H1 (cell line): ENCODE results near the gene CD300A. TPM values are rescaled to one million over a fixed set of nuclear protein-coding genes. Genes with fewer than 3 reads are reported as not detected.

ENCODE experiments used
- CTCF ChIA-PET: fragments of 300-600 bp; sonication (Branson Sonifier 250); formaldehyde crosslinking; loops from one replicate; lab custom pipeline; 2021; ENCODE audit not compliant: partially characterized antibody; lab: Charles Lee
- POLR2A ChIA-PET: fragments of 300-600 bp; sonication (Branson Sonifier 250); formaldehyde crosslinking; loops from one replicate; lab custom pipeline; 2021; ENCODE audit warnings: inconsistent platforms; ENCODE audit not compliant: partially characterized antibody; lab: Charles Lee
- DNase-seq, 2 experiments: peaks; one replicate each; pipeline versions ENCODE4 v3.0.0 to v3.0.0-alpha.2; 2010 to 2022; ENCODE audit warnings: low spot score in 2 of 2, low read depth in 1 of 2, mixed read lengths in 1 of 2
- FAIRE-seq: peaks from 2 replicates; lab custom pipeline; 2011; peaks lifted over from hg19 to GRCh38; lab: Jason Lieb, UNC
- H2AFZ ChIP-seq: 2 replicates; pipeline ENCODE4 v1.8.1; 2012; ENCODE audit warnings: low read length, inconsistent platforms
- H2AK5ac ChIP-seq: 2 replicates; pipeline ENCODE4 v1.6.1; 2013; ENCODE audit warnings: low read depth, low read length
- H2BK120ac ChIP-seq: replicated peaks from 2 replicates; pipeline ENCODE3; 2013; ENCODE audit warnings: low read depth, low read length, inconsistent platforms
- H2BK12ac ChIP-seq: 2 replicates; pipeline ENCODE4 v1.6.1; 2013; ENCODE audit warnings: low read depth, low read length
- H2BK15ac ChIP-seq: 2 replicates; pipeline ENCODE4 v1.6.1; 2013; ENCODE audit warnings: low read length
- H2BK20ac ChIP-seq: 2 replicates; pipeline ENCODE4 v1.6.1; 2013; ENCODE audit warnings: low read length
- H2BK5ac ChIP-seq: 2 replicates; pipeline ENCODE4 v1.6.1; 2013; ENCODE audit warnings: low read depth, low read length
- H3K14ac ChIP-seq: 2 replicates; pipeline ENCODE4 v1.6.1; 2013; ENCODE audit warnings: inconsistent platforms; ENCODE audit not compliant: insufficient read length
- H3K18ac ChIP-seq: 2 replicates; pipeline ENCODE4 v1.6.1; 2013; ENCODE audit warnings: low read length; ENCODE audit errors: extremely low read depth
- H3K23ac ChIP-seq: 2 replicates; pipeline ENCODE4 v1.6.1; 2013; ENCODE audit warnings: inconsistent platforms; ENCODE audit not compliant: insufficient read length
- H3K23me2 ChIP-seq: 2 replicates; pipeline ENCODE4 v1.6.1; 2013; ENCODE audit warnings: low read depth, low read length
- H3K27ac ChIP-seq: 2 replicates; pipeline ENCODE4 v1.6.1; 2011; ENCODE audit warnings: low read depth, low read length, inconsistent platforms
- H3K27me3 ChIP-seq, 4 experiments: replicated peaks in 1 of 4; 1 replicate in 1 of 4; 2 replicates in 3 of 4; pipeline versions ENCODE4 v1.6.1 to v1.8.1; 2011 to 2013; ENCODE audit warnings: low read length in 3 of 4, mild to moderate bottlenecking in 3 of 4, inconsistent platforms in 2 of 4, mixed read lengths in 2 of 4, moderate library complexity in 1 of 4; ENCODE audit not compliant: control insufficient read depth in 3 of 4, insufficient read depth in 3 of 4; ENCODE audit errors: extremely low read depth in 1 of 4
- H3K36me3 ChIP-seq, 4 experiments: 2 replicates each; pipeline versions ENCODE4 v1.6.1 to v1.8.1; 2011 to 2013; ENCODE audit warnings: mild to moderate bottlenecking in 4 of 4, low read length in 3 of 4, moderate library complexity in 2 of 4, control low read depth in 1 of 4, inconsistent platforms in 1 of 4; ENCODE audit not compliant: insufficient read depth in 4 of 4, control insufficient read depth in 2 of 4
- H3K4ac ChIP-seq: replicated peaks from 2 replicates; pipeline ENCODE3; 2013; ENCODE audit warnings: low read length, low read depth, mixed read lengths, inconsistent platforms; ENCODE audit not compliant: insufficient read length
- H3K4me1 ChIP-seq, 4 experiments: replicated peaks in 1 of 4; 1 replicate in 1 of 4; 2 replicates in 3 of 4; pipeline versions ENCODE4 v1.6.1 to v1.8.1; 2011 to 2013; ENCODE audit warnings: low read length in 3 of 4, inconsistent platforms in 2 of 4, mixed read lengths in 1 of 4; ENCODE audit not compliant: insufficient read depth in 4 of 4, control insufficient read depth in 3 of 4
- H3K4me2 ChIP-seq, 2 experiments: 2 replicates each; pipeline versions ENCODE4 v1.6.1 to v1.8.1; 2011 to 2013; ENCODE audit warnings: low read depth in 2 of 2, low read length in 2 of 2, control low read depth in 1 of 2, inconsistent platforms in 1 of 2, mild to moderate bottlenecking in 1 of 2; ENCODE audit not compliant: insufficient read depth in 1 of 2
- H3K4me3 ChIP-seq, 4 experiments: fragments of 200-600, 300-600 bp in 1 of 4; sonication (generic), shearing (Covaris generic), sonication (Bioruptor Twin) in 1 of 4; 2 replicates each; pipeline versions ENCODE4 v1.5.1 to v1.8.1; 2011 to 2016; ENCODE audit warnings: low read length in 4 of 4, low read depth in 3 of 4, control low read depth in 2 of 4, inconsistent platforms in 2 of 4, mild to moderate bottlenecking in 2 of 4, mixed read lengths in 1 of 4, moderate library complexity in 1 of 4; ENCODE audit not compliant: insufficient read depth in 2 of 4; ENCODE audit errors: extremely low read depth in 1 of 4
- H3K56ac ChIP-seq: replicated peaks from 2 replicates; pipeline ENCODE3; 2013; ENCODE audit warnings: low read depth, mild to moderate bottlenecking, mixed read lengths, low read length, inconsistent platforms; ENCODE audit not compliant: insufficient read length
- H3K79me1 ChIP-seq: 2 replicates; pipeline ENCODE4 v1.6.1; 2013; ENCODE audit warnings: low read depth, low read length, control low read depth
- H3K79me2 ChIP-seq, 2 experiments: 2 replicates each; pipeline versions ENCODE4 v1.6.1 to v1.8.1; 2012 to 2013; ENCODE audit warnings: low read length in 2 of 2, mild to moderate bottlenecking in 2 of 2, inconsistent platforms in 1 of 2; ENCODE audit not compliant: insufficient read depth in 2 of 2, control insufficient read depth in 1 of 2
- H3K9ac ChIP-seq, 4 experiments: replicated peaks in 1 of 4; 1 replicate in 1 of 4; 2 replicates in 3 of 4; pipeline versions ENCODE4 v1.6.1 to v1.8.1; 2011 to 2013; ENCODE audit warnings: low read depth in 3 of 4, low read length in 3 of 4, control low read depth in 2 of 4, mild to moderate bottlenecking in 2 of 4, moderate library complexity in 2 of 4, inconsistent platforms in 1 of 4; ENCODE audit errors: extremely low read depth in 1 of 4
- H3K9me3 ChIP-seq, 2 experiments: 2 replicates each; pipeline versions ENCODE4 v1.6.1 to v1.8.1; 2012 to 2013; ENCODE audit warnings: mild to moderate bottlenecking in 2 of 2, moderate library complexity in 2 of 2, control low read depth in 1 of 2, inconsistent platforms in 1 of 2, low read depth in 1 of 2, low read length in 1 of 2, mixed read lengths in 1 of 2; ENCODE audit not compliant: insufficient read depth in 2 of 2
- H4K20me1 ChIP-seq, 2 experiments: replicated peaks in 1 of 2; 2 replicates each; pipeline versions ENCODE3 to v1.8.1; 2011 to 2013; ENCODE audit warnings: inconsistent platforms in 2 of 2, low read length in 2 of 2, mild to moderate bottlenecking in 1 of 2; ENCODE audit not compliant: insufficient read depth in 2 of 2, control insufficient read depth in 1 of 2
- H4K5ac ChIP-seq: 2 replicates; pipeline ENCODE4 v1.6.1; 2013; ENCODE audit warnings: low read length, low read depth, mixed read lengths, inconsistent platforms; ENCODE audit not compliant: insufficient read length
- H4K8ac ChIP-seq: 2 replicates; pipeline ENCODE4 v1.8.0; 2013; ENCODE audit warnings: mild to moderate bottlenecking, moderate library complexity, low read length, inconsistent platforms; ENCODE audit not compliant: insufficient read depth; ENCODE audit errors: extremely low read depth
- H4K91ac ChIP-seq: replicated peaks from 2 replicates; pipeline ENCODE3; 2013; ENCODE audit warnings: low read length, mixed read lengths, inconsistent platforms; ENCODE audit not compliant: insufficient read length
- TEAD4 ChIP-seq: IDR thresholded peaks from 2 replicates; pipeline ENCODE4 v1.6.1; 2012; ENCODE audit warnings: low read depth, low read length, inconsistent platforms, mixed read lengths
- WGBS, 2 experiments: shearing (Covaris generic) in 1 of 2; methylation state at CpG; one replicate each; pipeline versions ENCODE4 v1.1.6 to v1.1.7; 2013 to 2015; ENCODE audit warnings: low lambda C conversion rate in 2 of 2, mixed read lengths in 2 of 2, inconsistent platforms in 1 of 2, low coverage in 1 of 2, missing lambda C conversion rate in 1 of 2; ENCODE audit not compliant: insufficient replicate concordance in 2 of 2, insufficient coverage in 1 of 2, insufficient read length in 1 of 2; ENCODE audit errors: extremely low coverage in 1 of 2, missing lambda C conversion rate in 1 of 2; 5-methylcytosine and 5-hydroxymethylcytosine counted together
- polyA plus RNA-seq, 7 experiments: library from polyadenylated mRNA; depleted of rRNA in 3 of 7; stranded (reverse) in 5 of 7; unstranded in 2 of 7; fragments of >200 nt in 5 of 7; fragments of 200-250 nt in 2 of 7; gene quantifications; 1 replicate in 5 of 7; 2 replicates in 1 of 7; 4 replicates in 1 of 7; pipeline versions ENCODE4 v1.2.1 to v1.2.3, GENCODE V29; 2011 to 2013; ENCODE audit warnings: missing spikeins in 2 of 7, mixed read lengths in 2 of 7
- total RNA-seq: library from RNA; stranded (reverse); fragmentation: NEBNext Ultra II Directional; extraction: Animal tissue kit (Norgen Biotek cat#: 25700); gene quantifications from 2 replicates; pipeline ENCODE4 v1.2.1, GENCODE V29; 2021

The CD300A gene
- total and polyA plus RNA-seq, 2 of the 8 experiments (the other 6 are each of a cell fraction or from before 2014, with no cell fraction given), result 0.52 to 1.3 TPM

DNA sequence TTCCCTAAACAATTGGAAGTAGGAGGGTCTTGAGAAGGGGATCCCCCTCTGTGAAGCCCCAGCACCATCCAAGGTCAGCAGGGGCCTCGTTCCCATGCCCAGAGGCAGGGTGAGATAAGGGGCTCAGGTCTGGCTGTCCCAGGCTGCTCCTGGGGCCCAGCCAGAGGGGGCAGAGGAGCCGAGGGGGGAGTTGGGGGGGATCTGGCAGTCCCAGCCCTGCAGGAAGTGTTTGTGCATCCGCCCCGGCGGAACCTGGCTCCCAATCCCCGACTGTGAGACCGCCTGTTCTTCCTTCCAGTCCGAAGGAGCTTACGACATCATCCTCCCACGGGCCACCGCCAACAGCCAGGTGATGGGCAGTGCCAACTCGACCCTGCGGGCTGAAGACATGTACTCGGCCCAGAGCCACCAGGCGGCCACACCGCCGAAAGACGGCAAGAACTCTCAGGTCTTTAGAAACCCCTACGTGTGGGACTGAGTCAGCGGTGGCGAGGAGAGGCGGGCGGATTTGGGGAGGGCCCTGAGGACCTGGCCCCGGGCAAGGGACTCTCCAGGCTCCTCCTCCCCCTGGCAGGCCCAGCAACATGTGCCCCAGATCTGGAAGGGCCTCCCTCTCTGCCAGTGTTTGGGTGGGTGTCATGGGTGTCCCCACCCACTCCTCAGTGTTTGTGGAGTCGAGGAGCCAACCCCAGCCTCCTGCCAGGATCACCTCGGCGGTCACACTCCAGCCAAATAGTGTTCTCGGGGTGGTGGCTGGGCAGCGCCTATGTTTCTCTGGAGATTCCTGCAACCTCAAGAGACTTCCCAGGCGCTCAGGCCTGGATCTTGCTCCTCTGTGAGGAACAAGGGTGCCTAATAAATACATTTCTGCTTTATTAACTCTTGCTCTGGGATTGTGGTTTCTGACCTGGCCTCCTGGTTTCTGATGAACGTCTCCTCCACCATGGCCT is 19.6 kb upstream of the CD300A start:
- Histone ChIP-seq H3K4me2 (no peak overlapping the region), H3K9ac (no peak overlapping the region), H2BK5ac (no peak overlapping the region), H3K4me1 (peaks cover 0 to 26% (median 18%) of the 10 kb centered on the region in 4 experiments; a peak in 6 of 7 replicates), H3K27me3 (no peaks in the 10 kb centered on the region), H3K14ac (no peak overlapping the region), H2BK15ac (no peak overlapping the region), H2BK12ac (no peak overlapping the region), H3K79me1 (no peaks in the 10 kb centered on the region), H3K4ac (no peak overlapping the region), H2AK5ac (no peak overlapping the region), H4K20me1 (peaks cover 0 to 2% of the 10 kb centered on the region in 2 experiments), H3K23me2 (no peaks in the 10 kb centered on the region; the same call in 1 of the 2 replicates), H3K9me3 (no peaks in the 10 kb centered on the region), H3K4me3 (no peak overlapping the region), H2BK20ac (no peak overlapping the region), H2BK120ac (no peak overlapping the region), H3K18ac (no peak overlapping the region), H3K79me2 (no peaks in the 10 kb centered on the region), H2AFZ (no peak overlapping the region), H4K5ac (no peak overlapping the region), H3K23ac (no peak overlapping the region), H3K36me3 (peaks cover 0 to 6% (median 0%) of the 10 kb centered on the region in 4 experiments; a peak in 1 of 8 replicates), H4K91ac (no peak overlapping the region), H4K8ac (no peak overlapping the region; the same call in 1 of the 2 replicates), H3K27ac (no peak overlapping the region), H3K56ac (no peak overlapping the region)
- WGBS, 2 experiments, result 89% methylated on average over 29 of the region's 31 CpGs; no CpG with 5 or more reads in 1 of the 2 experiments
- DNase-seq (no peak), FAIRE-seq (no peak)
- ChIA-PET CTCF (interaction anchor here (0.6 to 8.4 kb wide), 8 partner anchors 9 to 148 kb away, joined by 3 to 93 read pairs (median 4); no protein-coding TSS in a partner anchor), POLR2A (interaction anchor here (0.7 to 2.5 kb wide), 3 partner anchors 13 to 59 kb away, joined by 3 to 7 read pairs (median 3); no protein-coding TSS in a partner anchor)
- no peak for TF ChIP-seq TEAD4
